Suppressor macrophage (primary cell): Measurements from ENCODE around the gene ENTPD1.
"Not testable (repeated sequence)": the region's sequence is repeated elsewhere in the genome, so short reads cannot be mapped to it uniquely, and the experiment has no call there.

Source experiments
- DNase-seq, 4 experiments: peaks; one replicate each; pipeline ENCODE4 v3.0.0-alpha.2; 2020 to 2022

Gene ENTPD1

DNA sequence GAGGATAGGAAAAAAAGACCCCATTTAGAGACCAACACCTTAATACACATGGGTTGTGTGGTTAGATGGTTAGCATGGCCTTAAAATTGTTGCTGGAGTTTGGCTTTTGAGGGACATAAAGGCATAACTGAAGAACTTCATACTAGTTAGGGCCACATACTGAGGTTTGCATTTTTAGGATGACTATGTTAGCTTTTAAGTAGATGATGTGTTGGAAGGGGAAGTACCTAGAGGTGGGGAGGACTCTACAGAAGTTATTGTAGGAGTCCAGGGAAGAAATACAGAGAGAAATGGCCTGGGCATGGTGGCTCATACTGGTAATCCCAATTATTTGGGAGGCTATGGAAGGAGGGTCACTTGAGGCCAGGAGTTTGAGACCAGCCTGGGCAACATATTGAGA, 40.5 kb downstream of the ENTPD1 start:
- peak in 2 of 4 experiments; percentile 40 to 44 for DNase-seq

- DNase-seq, result peak in 2 of 4 experiments; percentile 27 to 41
Observed at GRCh38 chr10:95798096-95798855, 42.3 kb downstream of the ENTPD1 start.

DNA sequence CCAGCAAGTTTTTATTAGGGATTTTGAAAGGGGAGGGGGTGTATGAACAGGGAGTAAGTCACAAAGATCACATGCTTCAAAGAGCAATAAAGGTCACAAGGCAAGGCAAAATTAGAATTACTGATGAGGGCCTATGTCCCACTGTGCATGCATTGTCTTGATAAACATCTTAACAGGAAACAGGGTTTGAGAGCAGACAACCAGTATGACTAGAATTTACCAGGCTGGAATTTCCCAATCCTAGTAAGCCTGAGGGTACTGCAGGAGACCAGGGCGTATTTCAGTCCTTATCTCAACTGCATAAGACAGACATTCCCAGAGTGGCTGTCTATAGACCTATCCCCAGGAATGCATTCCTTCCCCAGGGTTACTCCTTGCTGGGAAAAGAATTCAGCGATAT, 44.3 kb downstream of the ENTPD1 start:
- DNase-seq, result not testable (repeated sequence)

DNA sequence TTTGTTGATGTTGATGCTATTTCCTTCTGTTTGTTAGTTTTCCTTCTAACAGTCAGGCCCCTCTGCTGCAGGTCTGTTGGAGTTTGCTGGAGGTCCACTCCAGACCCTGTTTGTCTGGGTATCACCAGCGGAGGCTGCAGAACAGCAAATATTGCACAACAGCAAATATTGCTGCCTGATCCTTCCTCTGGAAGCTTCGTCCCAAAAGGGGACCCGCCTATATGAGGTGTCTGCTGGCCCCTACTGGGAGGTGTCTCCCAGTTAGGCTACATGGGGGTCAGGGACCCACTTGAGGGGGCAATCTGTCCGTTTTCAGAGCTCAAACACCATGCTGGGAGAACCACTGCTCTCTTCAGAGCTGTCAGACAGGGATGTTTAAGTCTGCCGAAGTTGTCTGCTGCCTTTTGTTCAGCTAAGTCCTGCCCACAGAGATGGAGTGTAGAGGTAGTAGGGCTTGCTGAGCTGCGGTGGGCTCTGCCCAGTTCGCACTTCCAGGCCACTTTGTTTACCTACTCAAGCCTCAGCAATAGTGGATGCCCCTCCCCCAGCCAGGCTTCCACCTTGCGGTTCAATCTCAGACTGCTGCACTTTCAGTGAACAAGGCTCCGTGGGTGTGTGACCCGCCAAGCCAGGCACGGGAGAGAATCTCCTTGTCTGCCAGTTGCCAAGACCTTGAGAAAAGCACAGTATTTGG, 50.9 kb downstream of the ENTPD1 start:
- not testable (repeated sequence) for DNase-seq

GRCh38 chr10:95808705-95809308, 52.8 kb downstream of the ENTPD1 start:
- DNase-seq, result not testable (repeated sequence)

DNA sequence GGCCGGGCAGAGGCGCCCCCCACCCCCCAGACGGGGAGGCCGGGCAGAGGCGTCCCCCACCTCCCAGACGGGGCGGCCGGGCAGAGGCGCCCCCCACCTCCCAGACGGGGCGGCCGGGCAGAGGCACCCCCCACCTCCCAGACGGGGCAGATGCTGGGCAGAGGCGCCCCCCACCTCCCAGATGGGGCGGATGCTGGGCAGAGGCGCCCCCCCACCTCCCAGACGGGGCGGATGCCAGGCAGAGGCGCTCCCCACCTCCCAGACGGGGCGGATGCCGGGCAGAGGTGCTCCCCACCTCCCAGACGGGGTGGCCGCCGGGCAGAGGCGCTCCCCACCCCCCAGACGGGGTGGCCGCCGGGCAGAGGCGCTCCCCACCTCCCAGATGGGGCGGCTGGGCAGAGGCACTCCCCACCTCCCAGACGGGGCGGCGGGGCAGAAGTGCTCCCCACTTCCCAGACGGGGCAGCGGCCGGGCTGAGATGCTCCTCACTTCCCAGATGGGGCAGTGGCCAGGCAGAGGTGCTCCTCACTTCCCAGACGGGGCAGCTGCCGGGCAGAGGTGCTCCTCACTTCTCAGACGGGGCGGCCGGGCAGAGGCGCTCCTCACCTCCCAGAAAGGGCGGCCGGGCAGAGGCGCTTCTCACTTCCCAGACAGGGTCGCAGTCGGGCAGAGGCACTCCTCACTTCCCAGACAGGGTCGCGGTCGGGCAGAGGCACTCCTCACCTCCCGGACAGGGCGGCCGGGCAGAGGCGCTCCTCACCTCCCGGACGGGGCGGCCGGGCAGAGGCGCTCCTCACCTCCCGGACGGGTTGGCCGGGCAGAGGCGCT, 53.6 kb downstream of the ENTPD1 start:
- DNase-seq, result no peak

- no peak for DNase-seq
Observed at GRCh38 chr10:95810198-95810976, 54.4 kb downstream of the ENTPD1 start.

- no peak for DNase-seq
Observed at GRCh38 chr10:95813054-95813685, 57.2 kb downstream of the ENTPD1 start.

GRCh38 chr10:95814011-95814727, 58.2 kb downstream of the ENTPD1 start:
- DNase-seq, result peak; percentile 32 to 56 (median 39)

DNA sequence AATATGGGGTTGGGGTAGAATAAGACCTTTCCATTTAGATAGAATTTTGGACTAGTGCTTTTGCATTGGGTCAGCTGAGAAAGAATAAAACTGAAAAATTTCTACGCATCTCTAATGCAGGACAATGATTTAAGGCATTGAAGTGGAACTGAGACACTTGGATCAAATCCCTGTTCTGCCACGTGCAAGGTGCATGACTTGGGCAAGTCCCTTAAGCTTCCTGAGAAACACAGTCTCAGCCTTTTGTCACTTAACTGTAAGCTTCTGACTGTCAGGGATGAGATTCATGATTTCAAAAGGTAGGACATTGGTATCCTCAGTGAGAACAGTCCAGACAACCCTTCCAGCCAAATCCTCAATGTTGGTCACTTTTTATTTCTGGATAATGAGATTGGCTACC, 59.2 kb downstream of the ENTPD1 start:
- no peak for DNase-seq

GRCh38 chr10:95815701-95816240, 59.8 kb downstream of the ENTPD1 start:
- no peak for DNase-seq

GRCh38 chr10:95818010-95818409, 62.0 kb downstream of the ENTPD1 start:
- DNase-seq, result no peak

DNA sequence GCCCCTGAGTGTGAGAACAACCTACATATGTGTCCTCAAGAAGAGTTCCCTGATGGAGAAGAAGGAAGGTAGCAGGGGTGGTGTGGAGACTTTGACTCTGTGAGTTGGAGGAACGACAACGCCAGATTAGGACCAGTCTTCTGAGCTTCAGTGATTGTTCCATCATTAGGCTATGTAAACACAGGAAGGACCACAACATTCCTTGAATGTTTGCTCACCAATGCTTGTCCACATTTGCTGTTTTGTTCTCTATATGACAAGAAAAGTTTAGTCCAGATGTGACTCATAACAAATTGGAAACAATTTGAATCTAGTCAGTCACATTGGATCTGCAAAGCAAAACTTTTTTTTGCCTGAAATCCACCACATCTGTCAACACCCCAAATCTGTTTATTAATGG, 62.7 kb downstream of the ENTPD1 start:
- no peak for DNase-seq

DNA sequence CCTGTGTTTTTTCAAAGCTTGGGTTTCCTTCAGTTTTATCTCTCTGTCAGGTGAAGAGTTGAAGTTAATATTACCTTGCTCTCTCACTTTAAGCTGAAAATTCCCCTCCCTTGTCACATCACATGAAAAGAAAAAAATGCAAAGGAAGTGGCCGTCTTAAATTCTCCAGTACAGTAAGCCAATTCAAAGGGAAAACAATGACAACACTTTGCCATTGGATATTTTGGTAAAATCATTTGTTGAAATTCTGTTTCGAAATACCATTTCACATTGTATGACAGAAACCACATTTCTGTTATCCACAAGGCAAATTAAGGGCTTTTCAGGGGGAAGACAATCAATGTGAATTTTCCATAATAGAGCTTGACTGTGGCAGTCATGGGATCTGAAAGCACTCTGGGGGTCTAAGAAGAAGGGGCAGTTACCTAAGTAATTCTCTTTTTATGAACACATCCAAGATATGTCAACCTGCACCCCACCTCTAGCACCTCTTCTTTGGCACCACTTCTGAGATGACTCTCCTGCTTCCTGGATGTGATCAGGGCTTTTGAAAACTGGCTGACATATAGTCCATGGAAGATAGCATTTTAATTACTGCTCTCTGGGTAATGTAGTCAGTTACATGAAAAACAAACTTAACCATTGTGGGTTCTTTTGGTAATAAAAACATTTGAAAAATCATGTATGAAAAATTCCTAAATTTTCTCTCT, 63.8 kb downstream of the ENTPD1 start:
- peak in 2 of 4 experiments; percentile 27 to 29 for DNase-seq

- peak; percentile 24 to 64 (median 48) for DNase-seq
Observed at GRCh38 chr10:95820363-95820762, 64.4 kb downstream of the ENTPD1 start.

GRCh38 chr10:95821720-95822119, 65.8 kb downstream of the ENTPD1 start:
- peak; percentile 21 to 57 (median 38) for DNase-seq

DNA sequence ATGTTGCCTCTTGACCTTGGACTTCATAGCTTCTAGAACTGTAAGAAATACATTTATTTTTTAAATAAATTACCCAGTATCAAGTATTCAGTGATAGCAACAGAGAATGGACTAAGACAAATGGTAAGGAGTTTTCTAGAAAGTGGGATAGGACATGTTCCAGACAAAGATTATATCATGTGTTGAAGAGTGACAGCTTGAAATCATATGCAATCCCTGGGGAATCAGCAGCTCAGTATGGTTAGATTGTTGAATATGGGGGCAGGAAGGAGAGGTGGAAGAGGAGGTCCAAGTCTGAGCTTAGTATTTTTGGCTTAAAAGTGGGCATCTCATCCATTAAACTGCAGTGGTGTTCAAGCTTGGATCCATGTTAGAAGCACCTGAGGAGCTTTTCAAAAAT, 74.1 kb downstream of the ENTPD1 start:
- no peak for DNase-seq

DNA sequence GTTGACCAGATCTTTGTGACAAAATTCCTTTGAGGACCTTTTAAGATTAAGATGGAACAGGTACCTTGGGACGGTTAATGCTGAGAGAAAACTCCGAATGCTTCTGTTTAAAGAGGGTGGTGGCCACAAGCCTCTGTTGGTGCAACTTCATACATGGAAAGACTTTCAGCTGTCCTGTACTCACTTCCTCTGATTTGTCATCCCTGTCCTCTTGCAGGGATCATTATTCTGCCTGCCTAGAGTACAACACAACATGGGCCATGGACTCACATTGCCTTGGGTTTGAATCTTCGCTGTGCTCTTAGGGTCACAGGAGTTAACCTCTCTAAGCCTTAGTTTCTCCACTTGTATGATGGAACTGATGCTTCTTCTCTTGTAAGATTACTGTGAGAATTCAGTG, 75.1 kb downstream of the ENTPD1 start:
- DNase-seq, result no peak

DNA sequence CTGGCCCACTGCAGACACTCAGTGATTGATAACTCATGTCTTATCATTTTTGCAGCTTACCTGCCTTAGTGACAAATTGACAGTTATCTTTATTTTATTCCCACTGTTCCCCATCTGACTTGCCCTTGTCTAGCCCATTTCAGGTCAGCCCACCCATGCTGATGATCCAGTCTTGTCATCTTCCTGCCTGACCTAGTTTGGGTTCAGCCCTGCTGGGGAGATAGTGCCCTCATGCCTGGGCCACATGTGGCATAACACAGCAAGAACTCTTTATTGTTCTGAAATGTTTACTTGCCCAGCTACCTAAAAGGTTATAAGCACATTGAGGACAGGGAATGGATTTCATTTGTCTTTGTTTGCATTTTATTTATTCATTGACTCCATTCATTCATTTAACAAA, 75.6 kb downstream of the ENTPD1 start:
- no peak for DNase-seq
